ENCODE measurements around the gene AJM1.

DNA sequence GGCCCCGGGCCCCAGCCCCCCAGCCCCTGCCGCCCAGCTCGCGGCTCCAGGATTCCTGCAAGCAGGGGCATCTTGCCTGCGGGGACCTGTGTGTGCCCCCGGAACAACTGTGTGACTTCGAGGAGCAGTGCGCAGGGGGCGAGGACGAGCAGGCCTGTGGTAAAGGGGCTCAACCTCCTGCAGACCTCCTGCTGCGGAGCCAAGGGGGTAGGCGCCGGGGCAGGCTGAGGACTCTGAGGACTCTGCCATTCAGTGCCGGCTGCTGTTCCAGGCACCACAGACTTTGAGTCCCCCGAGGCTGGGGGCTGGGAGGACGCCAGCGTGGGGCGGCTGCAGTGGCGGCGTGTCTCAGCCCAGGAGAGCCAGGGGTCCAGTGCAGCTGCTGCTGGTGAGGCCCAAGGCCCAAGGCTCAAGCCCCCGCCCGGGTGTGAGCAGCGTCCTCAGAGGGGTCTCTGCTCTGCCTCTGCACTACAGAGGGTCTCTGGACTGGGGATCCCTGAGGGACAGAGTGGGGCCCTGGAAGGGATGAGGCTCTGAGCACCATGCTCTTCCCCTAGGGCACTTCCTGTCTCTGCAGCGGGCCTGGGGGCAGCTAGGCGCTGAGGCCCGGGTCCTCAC, 13.3 kb downstream of the AJM1 start:
- TF ChIP-seq CTCF (IDR thresholded peaks at IDR 0.05), result no peak
- TF ChIP-seq POLR2A (IDR thresholded peaks at IDR 0.05), result no peak
